ENCODE measurements around the gene SPTSSA.

DNA sequence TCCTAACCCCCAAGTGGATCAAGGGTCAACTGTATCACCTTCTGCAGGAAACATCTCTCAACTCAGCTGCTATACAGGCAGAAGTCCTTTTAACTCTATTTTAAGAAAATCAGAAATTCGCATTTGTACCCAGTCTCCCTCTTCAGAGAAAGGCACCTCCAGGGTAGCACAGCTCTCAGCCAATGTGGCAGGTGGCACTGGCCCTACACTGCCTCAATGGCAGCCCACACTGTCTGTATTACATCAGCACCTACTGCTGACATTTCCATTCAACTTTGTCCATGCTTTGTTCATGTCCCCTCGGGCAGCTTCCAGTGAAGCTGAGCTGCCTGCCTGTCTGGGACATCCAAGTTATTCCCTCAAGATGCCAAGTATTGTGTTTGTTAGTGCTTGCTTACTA, 8.8 kb downstream of the SPTSSA start:
- TF ChIP-seq, protein P1, sequence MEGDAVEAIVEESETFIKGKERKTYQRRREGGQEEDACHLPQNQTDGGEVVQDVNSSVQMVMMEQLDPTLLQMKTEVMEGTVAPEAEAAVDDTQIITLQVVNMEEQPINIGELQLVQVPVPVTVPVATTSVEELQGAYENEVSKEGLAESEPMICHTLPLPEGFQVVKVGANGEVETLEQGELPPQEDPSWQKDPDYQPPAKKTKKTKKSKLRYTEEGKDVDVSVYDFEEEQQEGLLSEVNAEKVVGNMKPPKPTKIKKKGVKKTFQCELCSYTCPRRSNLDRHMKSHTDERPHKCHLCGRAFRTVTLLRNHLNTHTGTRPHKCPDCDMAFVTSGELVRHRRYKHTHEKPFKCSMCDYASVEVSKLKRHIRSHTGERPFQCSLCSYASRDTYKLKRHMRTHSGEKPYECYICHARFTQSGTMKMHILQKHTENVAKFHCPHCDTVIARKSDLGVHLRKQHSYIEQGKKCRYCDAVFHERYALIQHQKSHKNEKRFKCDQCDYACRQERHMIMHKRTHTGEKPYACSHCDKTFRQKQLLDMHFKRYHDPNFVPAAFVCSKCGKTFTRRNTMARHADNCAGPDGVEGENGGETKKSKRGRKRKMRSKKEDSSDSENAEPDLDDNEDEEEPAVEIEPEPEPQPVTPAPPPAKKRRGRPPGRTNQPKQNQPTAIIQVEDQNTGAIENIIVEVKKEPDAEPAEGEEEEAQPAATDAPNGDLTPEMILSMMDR (IDR thresholded peaks at IDR 0.05; ENCODE audit: low read length) = no peak
- TF ChIP-seq EZH2phosphoT487 (IDR thresholded peaks at IDR 0.05; ENCODE audit: low read length) = no peak

Data from MM.1S (cell line).